GM18507 (cell line): Measurements from ENCODE around the gene FBH1.

Source experiments
- DNase-seq: peaks from one replicate; pipeline ENCODE4 v3.0.0; 2011; ENCODE audit warnings: low read depth; ENCODE audit not compliant: insufficient read length; ENCODE audit errors: extremely low spot score
- FAIRE-seq: peaks from 2 replicates; lab custom pipeline; 2011; peaks lifted over from hg19 to GRCh38; lab: Jason Lieb, UNC

Gene FBH1

GRCh38 chr10:5968681-5969453 lies 78.8 kb downstream of the FBH1 start:
- no peak for FAIRE-seq
- no peak for DNase-seq

DNA sequence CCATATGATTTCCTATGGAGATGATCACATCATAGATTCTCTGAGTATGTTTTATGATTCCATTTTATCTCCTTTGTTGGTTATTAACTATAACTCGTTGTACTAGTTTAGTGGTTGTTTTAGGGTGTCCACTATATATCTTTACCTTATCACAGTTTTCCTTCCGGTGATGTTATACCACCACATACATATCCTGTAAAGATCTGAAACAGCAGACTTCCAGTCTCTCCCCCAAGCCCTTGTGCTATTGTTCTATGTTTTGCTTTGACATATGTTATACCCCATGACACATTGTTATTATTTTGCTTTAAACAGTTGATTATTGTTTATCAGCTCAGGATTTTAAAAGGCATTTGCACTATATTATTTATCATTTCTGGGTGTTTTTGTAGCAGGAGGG lies 80.0 kb downstream of the FBH1 start:
- DNase-seq (no peak), FAIRE-seq (no peak)

DNA sequence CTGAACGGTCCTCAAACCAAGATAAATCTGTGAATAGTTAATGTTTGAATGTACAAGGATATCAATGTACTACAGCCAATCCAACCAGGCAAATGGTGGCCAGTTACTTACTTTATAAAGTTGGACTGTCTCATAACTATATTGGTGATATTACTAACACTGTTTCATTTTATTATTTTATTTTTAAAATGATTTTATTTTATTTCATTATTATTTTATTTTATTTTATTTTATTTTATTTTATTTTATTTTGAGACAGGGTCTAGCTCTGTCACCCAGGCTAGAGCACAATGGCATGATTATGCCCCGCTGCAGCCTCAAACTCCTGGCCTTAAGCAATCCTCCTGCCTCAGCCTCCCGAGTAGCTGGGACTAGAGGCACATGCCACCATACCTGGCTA lies 80.5 kb downstream of the FBH1 start:
- no peak for FAIRE-seq

GRCh38 chr10:5971315-5971832 lies 81.3 kb downstream of the FBH1 start:
- FAIRE-seq (peak; percentile 56), DNase-seq (no peak)

More for the DNA sequence above, 80.5 kb downstream of the FBH1 start:
- DNase-seq = no peak

DNA sequence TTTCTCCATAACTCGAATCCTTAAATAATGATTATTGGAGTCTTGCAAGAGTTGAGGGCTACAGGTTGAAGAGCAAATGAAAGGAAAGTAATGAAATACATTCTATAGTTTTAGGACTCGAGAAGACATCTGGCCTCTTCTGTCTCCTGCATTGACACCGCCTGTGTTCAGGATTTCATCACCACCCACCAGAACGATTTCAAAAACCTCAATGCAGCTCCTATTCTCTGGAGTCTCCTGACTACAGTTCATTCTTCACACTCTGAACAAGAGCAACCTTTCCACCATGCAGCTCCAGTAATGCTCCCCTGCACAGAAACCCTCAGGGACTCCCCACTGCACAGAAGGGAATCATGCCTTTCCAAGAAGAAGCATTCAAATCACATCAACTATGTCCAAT lies 81.8 kb downstream of the FBH1 start:
- DNase-seq (no peak), FAIRE-seq (no peak)

- DNase-seq = no peak
- no peak for FAIRE-seq
Observed at GRCh38 chr10:5973069-5973468, 83.0 kb downstream of the FBH1 start.

DNA sequence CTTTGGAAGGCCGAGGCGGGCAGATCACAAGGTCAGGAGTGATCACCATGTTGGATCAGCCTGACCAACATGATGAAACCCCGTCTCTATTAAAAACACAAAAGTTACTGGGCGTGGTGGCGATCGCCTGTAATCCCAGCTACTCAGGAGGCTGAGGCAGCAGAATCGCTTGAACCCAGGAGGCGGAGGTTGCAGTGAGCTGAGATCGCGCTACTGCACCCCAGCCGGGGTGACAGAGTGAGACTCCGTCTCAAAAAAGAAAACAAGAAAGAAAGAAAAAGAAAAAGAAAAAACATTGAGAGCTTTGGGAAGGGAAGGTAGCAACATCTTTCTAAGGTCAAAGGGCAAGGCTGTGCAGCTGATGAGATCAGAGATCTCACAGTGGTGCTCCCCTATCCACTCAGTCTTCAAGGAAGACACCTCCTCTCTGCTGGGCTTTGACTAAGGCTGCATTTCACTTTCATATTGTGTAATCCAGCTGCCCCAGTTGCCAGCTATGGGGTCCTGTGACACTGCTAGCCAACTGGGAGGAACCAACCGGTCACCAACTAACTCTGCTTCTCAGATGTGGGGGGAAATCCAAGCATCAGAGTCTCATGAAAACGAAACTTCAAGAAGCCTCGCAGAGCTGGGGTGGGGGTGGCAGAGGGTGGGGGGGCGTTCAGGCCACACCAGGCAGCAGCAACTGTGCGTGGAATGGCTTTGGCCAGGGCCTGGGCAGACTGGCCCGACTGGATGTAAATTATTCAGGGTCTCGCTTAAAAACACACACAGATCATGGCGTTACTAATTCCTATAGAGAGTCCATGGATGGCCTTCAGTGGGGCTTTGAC lies 85.8 kb downstream of the FBH1 start:
- peak; percentile 94 for FAIRE-seq
- DNase-seq = peak; percentile 67

GRCh38 chr10:5976512-5977470 lies 86.7 kb downstream of the FBH1 start:
- no peak for FAIRE-seq
- DNase-seq = peak; percentile 17

- peak; percentile 66 for FAIRE-seq
Observed at GRCh38 chr10:5977471-5978229, 87.6 kb downstream of the FBH1 start, which contains the start of gene IL15RA. TSS of gene IL15RA (minus strand) at chr10:5977543. CDS start at chr10:5977492, 51 bp downstream.

GRCh38 chr10:5978230-5978489 lies 88.1 kb downstream of the FBH1 start:
- FAIRE-seq (no peak), DNase-seq (no peak)

More at GRCh38 chr10:5977471-5978229, 87.6 kb downstream of the FBH1 start, which contains the start of gene IL15RA:
- DNase-seq = peak; percentile 75

DNA sequence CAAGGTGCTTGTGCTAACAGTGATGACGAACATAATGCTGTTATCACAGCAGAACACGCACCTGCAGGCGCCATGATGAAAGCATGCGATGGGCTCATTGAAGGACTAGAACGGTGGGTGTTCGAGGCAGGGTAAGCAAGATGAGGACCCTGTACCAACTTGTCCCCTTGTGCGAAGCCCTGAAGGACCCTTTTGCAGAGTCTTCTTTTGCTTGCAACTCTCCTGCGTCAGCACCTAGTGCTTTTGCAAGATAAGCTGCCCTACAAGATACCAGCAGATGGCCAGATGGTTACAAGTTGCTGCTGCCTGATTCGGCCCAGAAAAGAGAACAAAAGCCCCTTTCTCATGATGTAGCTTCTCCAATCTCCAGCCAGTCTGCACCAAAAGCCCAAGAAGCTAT lies 91.5 kb downstream of the FBH1 start:
- FAIRE-seq = no peak
- no peak for DNase-seq

GRCh38 chr10:5983774-5984173 lies 93.7 kb downstream of the FBH1 start:
- FAIRE-seq (no peak), DNase-seq (no peak)

DNA sequence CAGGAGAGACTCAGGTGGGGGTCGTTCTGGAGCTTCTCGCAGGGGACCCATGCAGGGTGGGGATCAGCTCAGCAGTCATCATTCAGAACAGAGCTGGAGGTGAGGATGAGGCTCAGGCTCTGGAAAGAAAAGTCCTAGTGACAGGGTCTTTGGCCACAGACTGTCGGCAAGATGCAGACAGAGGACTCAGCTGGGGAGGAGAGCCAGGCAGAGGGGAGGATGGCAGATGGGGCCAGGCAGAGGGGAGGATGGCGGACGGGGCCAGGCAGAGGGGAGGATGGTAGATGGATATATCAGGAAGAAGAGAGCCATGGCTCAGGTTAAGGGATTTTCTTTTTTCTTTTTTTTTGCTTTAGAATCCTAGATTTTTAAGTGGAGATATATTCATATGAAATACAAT lies 95.0 kb downstream of the FBH1 start:
- no peak for DNase-seq
- FAIRE-seq = no peak
